NT2/D1 (cell line): Measurements from ENCODE around the gene FBLN5.

Experiments used
- YY1 ChIP-seq: IDR thresholded peaks from 2 replicates; pipeline ENCODE4 v1.6.1; 2011; ENCODE audit not compliant: insufficient read length, insufficient read depth
- ZNF274 ChIP-seq: IDR thresholded peaks from 2 replicates; pipeline ENCODE4 v1.6.1; 2011; ENCODE audit warnings: mild to moderate bottlenecking, low read depth, low read length

DNA sequence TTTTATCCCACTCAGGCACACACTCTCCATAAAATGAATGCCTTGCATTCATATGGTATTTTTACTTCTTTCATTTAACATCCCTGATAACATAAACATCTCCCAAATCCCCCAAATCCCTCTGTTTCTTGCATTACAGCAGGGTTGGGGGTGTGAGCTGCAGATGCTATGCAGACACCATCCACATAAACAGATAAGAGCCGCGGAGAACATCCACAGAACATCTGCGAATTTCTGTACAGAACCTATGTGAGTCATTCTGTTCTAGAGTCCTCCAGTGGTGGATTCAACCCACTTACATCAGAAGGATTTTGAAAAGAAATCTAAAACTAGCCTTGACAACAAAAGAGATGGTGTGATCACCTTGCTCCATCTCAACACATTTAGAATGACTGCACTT, 20.3 kb downstream of the FBLN5 start:
- TF ChIP-seq YY1: no peak
- no peak for TF ChIP-seq ZNF274
